GM23248 (cell line): ENCODE measurements around the gene ATP2A2.

Source experiments
- EZH2 ChIP-seq: fragments of 200-600 bp; sonication (generic); IDR thresholded peaks from 2 replicates; pipeline ENCODE4 v1.6.1; 2018; ENCODE audit warnings: antibody characterized with exemption, mild to moderate bottlenecking; ENCODE audit not compliant: insufficient read depth, poor library complexity, severe bottlenecking
- EZH2phosphoT487 ChIP-seq: fragments of 200-600 bp; sonication (generic); IDR thresholded peaks from 2 replicates; pipeline ENCODE4 v1.6.1; 2018; ENCODE audit warnings: antibody characterized with exemption, moderate library complexity, mild to moderate bottlenecking, low read depth; ENCODE audit not compliant: insufficient read depth

DNA sequence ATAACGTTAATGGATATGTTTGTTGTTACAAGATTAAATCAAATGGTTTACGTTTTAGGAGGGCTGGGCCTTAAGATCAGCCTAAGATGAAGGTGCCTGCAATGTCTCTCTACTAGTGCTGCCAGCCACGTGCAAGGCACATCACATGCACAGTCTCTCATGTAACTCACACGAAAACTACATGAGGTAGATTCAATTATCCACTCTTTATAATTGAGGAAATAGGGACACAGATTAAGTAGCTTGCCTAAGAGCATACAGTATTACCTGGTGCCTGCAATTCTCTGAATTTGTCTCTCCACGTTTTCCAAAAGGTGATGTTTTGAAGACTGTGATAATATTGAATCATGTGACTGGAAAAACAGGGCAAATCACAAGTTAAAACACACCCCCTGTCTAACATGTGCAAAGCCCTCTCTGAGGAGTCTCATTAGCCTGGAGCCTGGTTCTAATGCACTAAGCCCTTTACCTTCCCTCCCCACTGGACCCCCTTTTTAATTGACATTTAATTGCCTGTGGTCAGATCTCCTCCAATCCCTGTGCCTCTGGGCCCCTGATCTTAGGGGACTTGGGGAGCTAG, 14.6 kb upstream of the ATP2A2 start:
- TF ChIP-seq EZH2 (no peak), EZH2phosphoT487 (no peak)
